Mammary epithelial cell (primary cell): ENCODE data around the gene PTGER3.

Experiments used
- CTCF ChIP-seq, 2 donors: IDR thresholded peaks in 1 of 2; conservative IDR thresholded peaks in 1 of 2; 2 replicates each; pipeline ENCODE4 v1.5.1; 2011 to 2012; ENCODE audit warnings: inconsistent platforms in 2 of 2, low read length in 2 of 2, mild to moderate bottlenecking in 2 of 2, control low read depth in 1 of 2, low read depth in 1 of 2; ENCODE audit not compliant: insufficient read depth in 1 of 2; ENCODE audit errors: extremely low read depth in 1 of 2
- EZH2 ChIP-seq: IDR thresholded peaks from 2 replicates; pipeline ENCODE4 v1.6.1; 2012; ENCODE audit warnings: low read length, inconsistent platforms, borderline replicate concordance

GRCh38 chr1:71015745-71016144, 31.9 kb downstream of the PTGER3 start:
- TF ChIP-seq CTCF (conservative IDR thresholded peaks at IDR 0.05 in 1 of 2, IDR thresholded peaks at IDR 0.05 in 1 of 2; ENCODE audit: extremely low read depth in 1 of 2, insufficient read depth in 1 of 2, low read depth in 1 of 2, low read length in 2 of 2) (no peak), EZH2 (no peak)
